Skeletal muscle tissue (tissue), 4 donors: Measurements from ENCODE around the gene RILP. TPM values are rescaled to one million over a fixed set of nuclear protein-coding genes. Genes with fewer than 3 reads are reported as not detected.

ENCODE experiments used
- H3K27ac ChIP-seq: one replicate; pipeline ENCODE4 v1.7.0; 2013; ENCODE audit warnings: mild to moderate bottlenecking, low read depth, low read length, inconsistent platforms
- H3K27me3 ChIP-seq, 3 donors: one replicate each; pipeline ENCODE4 v1.7.0; 2013; ENCODE audit warnings: low read length in 3 of 3; ENCODE audit not compliant: control insufficient read depth in 3 of 3, insufficient read depth in 3 of 3
- H3K36me3 ChIP-seq, 3 donors: one replicate each; pipeline ENCODE4 v1.7.0; 2013; ENCODE audit warnings: low read length in 3 of 3; ENCODE audit not compliant: control insufficient read depth in 3 of 3, insufficient read depth in 3 of 3
- H3K4me1 ChIP-seq, 3 donors: one replicate each; pipeline ENCODE4 v1.7.0; 2013; ENCODE audit warnings: low read length in 3 of 3, mild to moderate bottlenecking in 3 of 3; ENCODE audit not compliant: control insufficient read depth in 3 of 3, insufficient read depth in 3 of 3
- H3K4me3 ChIP-seq, 3 donors: one replicate each; pipeline ENCODE4 v1.7.0; 2013; ENCODE audit warnings: low read length in 3 of 3
- H3K9ac ChIP-seq, 3 donors: one replicate each; pipeline ENCODE4 v1.7.0; 2013; ENCODE audit warnings: low read length in 3 of 3, mild to moderate bottlenecking in 3 of 3, moderate library complexity in 2 of 3, low read depth in 1 of 3
- H3K9me3 ChIP-seq, 3 donors: one replicate each; pipeline ENCODE4 v1.7.0; 2013; ENCODE audit warnings: low read length in 3 of 3; ENCODE audit not compliant: control insufficient read depth in 3 of 3
- total RNA-seq: library from RNA; depleted of rRNA; stranded (reverse); fragments of >200 nt; gene quantifications from one replicate; pipeline ENCODE4 v1.2.3, GENCODE V29; 2014
- donor health status: Osteomylitis.

The RILP gene
- total RNA-seq, 1 donor from 2014 or later = 9.9 TPM

GRCh38 chr17:1641065-1641403 is 8.6 kb downstream of the RILP start:
- Histone ChIP-seq H3K9me3 (no peaks in the 10 kb centered on the region), H3K36me3 (peaks cover 10 to 22% (median 12%) of the 10 kb centered on the region in 3 donors), H3K27me3 (no peaks in the 10 kb centered on the region), H3K4me3 (no peak overlapping the region), H3K4me1 (peaks cover 14 to 28% (median 23%) of the 10 kb centered on the region in 3 donors), H3K9ac (peak overlapping the region in 1 of 3 donors; percentile 45), H3K27ac (no peak overlapping the region)

DNA sequence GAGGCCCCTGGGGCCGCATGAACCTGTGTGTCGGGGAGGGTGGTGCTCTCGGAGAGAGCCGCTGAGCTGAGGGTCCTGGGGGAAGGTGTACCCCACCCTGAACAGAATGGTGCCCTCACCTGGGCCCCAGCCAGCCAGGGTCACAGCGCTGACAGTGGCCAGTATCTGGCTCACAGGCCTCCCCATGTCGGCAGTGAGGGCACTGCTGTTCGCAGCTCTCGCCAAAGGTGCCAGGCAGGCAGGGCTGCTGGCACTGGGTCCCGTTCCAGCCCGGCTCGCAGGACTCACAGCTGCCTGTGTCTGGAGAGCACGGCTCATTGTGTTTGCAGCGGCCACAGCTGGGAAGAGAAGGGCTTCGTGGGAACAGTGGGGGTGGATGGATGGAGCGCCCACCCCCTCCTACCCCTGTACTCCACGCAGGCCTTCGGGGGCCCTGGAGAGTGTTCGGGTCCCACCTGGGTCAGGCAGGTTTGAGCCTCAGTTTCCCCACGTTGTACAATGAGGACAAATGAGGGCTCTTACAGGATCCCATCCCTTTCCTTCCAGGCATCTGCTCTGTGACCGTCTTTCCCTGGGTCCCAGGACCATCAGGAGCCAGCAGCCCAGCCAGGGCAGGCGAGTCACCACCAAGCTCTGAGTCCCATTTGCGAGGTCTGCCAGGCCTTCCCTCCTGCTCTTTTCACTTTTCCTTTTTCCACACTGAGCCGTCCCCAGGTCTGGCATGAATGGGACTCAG is 9.2 kb downstream of the RILP start:
- Histone ChIP-seq H3K27me3 (no peaks in the 10 kb centered on the region), H3K9me3 (no peaks in the 10 kb centered on the region), H3K9ac (peak overlapping the region in 1 of 3 donors; percentile 45), H3K36me3 (peaks cover 12 to 21% (median 13%) of the 10 kb centered on the region in 3 donors), H3K4me1 (peaks cover 11 to 24% (median 20%) of the 10 kb centered on the region in 3 donors), H3K27ac (no peak overlapping the region), H3K4me3 (no peak overlapping the region)

DNA sequence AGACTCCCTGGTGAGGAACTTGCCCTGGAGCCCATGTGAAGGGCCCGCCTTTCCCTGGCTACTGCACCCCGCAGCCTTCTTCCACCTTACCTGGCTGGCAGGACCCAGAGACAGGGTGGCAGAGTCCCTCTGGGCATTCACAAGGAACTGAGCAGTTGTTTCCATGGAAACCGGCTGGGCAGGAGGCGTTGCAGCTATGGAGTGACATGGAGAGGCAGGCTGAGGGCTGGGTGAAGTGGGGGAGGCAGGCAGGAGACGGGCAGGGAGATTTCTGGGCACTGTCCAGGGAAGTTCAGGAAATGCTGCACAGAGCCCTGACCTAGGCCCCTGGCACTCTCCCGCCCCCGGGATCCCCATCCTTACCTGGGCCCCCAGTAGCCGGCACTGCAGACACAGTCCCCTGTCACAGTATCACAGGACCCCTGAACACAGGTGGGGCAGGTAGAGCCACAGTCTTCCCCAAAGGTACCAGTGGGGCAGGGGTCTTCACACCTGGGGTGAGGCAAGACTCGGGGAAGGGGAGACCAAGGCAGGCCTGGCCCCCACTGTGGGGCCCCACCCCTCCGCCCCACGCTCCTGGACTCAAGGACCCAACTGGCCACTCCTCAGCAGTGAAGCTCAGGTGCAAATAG is 10.0 kb downstream of the RILP start:
- Histone ChIP-seq H3K36me3 (peaks cover 13 to 19% (median 17%) of the 10 kb centered on the region in 3 donors), H3K4me1 (peaks cover 11 to 19% (median 17%) of the 10 kb centered on the region in 3 donors), H3K9ac (no peak overlapping the region), H3K4me3 (no peak overlapping the region), H3K27ac (no peak overlapping the region), H3K27me3 (no peaks in the 10 kb centered on the region), H3K9me3 (no peaks in the 10 kb centered on the region)

DNA sequence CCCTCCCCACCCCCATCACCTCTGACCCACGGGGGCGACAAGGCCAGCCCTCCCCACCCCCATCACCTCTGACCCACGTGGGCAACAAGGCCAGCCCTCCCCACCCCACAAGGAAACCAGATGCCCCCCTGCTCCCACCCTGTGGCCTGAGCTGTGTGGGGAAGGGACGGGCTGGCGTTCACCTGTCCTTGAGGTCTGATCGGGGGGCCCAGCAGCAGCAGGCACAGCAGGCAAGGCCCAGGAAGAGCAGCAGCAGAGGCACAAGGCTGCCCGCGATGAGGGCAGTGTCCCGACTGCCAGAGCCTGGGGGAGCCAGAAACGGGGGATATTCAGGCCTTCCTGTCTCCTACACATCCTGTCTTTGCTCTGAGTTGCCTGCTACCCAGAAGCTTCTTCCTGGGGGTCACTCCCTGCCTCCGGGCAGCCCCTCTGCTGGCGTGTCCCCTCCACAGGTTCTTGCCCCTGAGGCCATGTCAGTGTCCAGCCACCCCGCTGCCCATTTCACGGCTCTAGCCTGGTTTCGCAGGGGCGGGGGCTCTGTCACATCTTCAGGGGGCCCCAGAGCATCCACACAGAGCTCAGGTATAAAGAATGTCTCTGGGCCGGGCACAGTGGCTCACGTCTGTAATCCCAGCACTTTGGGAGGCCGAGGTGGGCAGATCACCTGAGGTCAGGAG is 10.9 kb downstream of the RILP start:
- Histone ChIP-seq H3K4me1 (peaks cover 4 to 10% (median 10%) of the 10 kb centered on the region in 3 donors), H3K9me3 (no peaks in the 10 kb centered on the region), H3K27ac (no peak overlapping the region), H3K9ac (no peak overlapping the region), H3K27me3 (no peaks in the 10 kb centered on the region), H3K4me3 (no peak overlapping the region), H3K36me3 (peaks cover 13 to 22% (median 20%) of the 10 kb centered on the region in 3 donors)

GRCh38 chr17:1638171-1638590 is 11.5 kb downstream of the RILP start:
- Histone ChIP-seq H3K9ac (no peak overlapping the region), H3K4me1 (peaks cover 4 to 9% (median 9%) of the 10 kb centered on the region in 3 donors), H3K36me3 (peaks cover 13 to 22% (median 20%) of the 10 kb centered on the region in 3 donors), H3K27me3 (no peaks in the 10 kb centered on the region), H3K27ac (no peak overlapping the region), H3K4me3 (no peak overlapping the region), H3K9me3 (no peaks in the 10 kb centered on the region)

DNA sequence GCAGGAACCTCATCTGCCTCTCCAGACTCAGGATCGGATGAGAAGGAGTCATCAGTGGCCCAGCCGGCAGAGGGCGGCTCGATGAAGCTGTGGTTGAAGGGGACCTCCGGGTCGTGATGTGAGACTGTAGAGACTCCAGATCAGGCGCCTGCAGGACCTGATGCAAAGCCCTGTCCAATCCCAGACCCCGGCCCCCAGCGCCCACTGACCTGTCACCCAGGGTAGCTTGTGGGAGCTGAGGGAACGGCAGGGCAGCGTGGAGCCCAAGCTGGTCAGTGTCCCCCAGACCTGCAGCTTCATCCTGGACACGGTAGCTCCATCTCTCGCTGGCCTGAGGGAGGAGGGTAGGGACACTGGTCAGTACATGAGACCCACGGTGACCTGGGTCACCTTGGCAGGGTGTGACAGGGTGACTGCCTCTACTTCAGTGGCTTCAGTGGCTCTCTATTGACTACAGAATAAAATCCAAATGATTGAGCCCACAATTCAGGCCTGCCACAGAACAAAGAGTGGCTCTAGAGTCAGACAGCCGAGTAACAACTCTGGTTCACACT is 12.9 kb downstream of the RILP start:
- H3K36me3 ChIP-seq = peaks cover 13 to 22% (median 19%) of the 10 kb centered on the region in 3 donors
- H3K27me3 ChIP-seq = no peaks in the 10 kb centered on the region
- H3K4me1 ChIP-seq = peaks cover 4 to 10% (median 9%) of the 10 kb centered on the region in 3 donors
- no peak overlapping the region for H3K27ac ChIP-seq
- no peak overlapping the region for H3K9ac ChIP-seq
- H3K4me3 ChIP-seq = no peak overlapping the region
- H3K9me3 ChIP-seq = no peaks in the 10 kb centered on the region

DNA sequence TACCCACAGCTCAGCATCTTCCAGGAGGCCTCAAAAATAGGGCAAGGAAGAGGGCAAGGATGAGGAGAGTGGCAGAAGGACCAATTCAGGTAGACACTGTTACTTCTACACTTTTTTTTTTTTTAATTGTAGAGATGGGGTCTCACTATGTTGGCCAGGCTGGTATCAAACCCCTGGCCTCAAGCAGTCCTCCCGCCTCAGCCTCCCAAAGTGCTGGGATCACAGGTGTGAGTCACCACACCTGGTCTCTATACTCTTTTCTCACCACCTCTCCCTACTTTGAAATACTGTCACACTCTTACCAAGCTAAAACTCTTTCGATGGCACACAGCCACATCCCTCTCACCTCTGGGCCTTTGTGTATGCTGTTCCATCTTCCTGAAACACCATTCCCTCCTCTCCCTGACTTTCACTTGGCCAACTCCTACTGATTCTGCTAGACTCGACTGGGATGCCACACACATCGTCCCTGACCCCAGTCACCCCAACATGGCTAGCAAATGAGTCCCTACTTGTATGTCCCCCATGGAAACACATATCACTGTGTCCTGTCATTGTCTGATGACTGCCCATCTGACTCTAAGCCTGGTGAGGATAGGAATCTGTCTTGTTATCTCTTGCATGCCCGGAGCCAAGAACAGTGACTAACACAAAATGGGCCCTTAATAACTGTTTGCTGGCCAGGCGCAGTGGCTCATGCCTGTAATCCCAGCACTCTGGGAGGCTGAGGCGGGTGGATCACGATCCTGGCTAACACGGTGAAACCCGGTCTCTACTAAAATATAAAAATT is 13.8 kb downstream of the RILP start:
- no peak overlapping the region for H3K27ac ChIP-seq
- no peaks in the 10 kb centered on the region for H3K27me3 ChIP-seq
- H3K4me3 ChIP-seq = no peak overlapping the region
- no peak overlapping the region for H3K9ac ChIP-seq
- peaks cover 7 to 13% (median 7%) of the 10 kb centered on the region in 3 donors for H3K4me1 ChIP-seq
- H3K36me3 ChIP-seq = peaks cover 13 to 22% (median 19%) of the 10 kb centered on the region in 3 donors
- H3K9me3 ChIP-seq = no peaks in the 10 kb centered on the region

DNA sequence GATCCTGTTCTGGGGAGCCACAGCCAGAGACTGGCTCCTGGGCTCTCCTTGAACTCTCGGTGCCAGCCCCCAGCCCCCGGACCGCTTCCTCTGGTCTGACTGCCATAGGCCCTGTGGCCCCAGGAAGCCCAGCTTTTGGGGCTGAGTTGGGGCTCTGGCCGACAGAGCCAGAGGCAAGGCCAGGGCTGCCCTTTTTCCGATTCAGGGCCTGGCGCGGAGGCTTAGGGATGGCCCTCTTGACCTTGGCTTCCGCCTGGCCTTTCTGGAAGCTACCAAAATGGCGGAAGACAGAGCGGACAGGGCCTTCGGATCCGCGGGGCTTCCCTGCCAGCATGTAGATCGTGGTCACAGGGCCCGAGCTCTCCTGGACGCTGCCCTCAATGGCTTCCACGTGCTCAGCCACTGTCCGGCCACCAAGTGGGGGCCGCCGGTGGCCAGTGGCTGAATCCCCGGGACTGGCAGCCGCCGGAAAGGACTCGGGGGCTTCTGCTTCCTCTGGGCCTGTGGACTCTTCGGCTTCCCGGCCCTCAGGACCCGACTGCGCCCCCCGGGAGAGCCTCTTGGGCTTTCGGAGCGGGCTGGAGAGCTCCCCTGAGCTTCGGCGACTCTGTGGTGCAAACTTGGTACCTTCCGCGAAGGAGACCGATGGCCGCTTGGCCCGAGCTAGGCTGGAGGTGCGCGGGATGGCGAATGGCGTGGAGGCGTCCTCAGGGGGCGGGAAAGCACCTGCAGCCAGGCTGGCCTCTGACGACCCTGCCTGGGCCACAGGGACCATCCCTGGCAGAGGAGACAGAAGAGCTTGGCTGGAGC is 14.6 kb downstream of the RILP start:
- Histone ChIP-seq H3K9me3 (no peaks in the 10 kb centered on the region), H3K4me1 (peaks cover 1 to 8% (median 6%) of the 10 kb centered on the region in 3 donors), H3K36me3 (peaks cover 13 to 22% (median 19%) of the 10 kb centered on the region in 3 donors), H3K27ac (no peak overlapping the region), H3K9ac (no peak overlapping the region), H3K27me3 (no peaks in the 10 kb centered on the region), H3K4me3 (no peak overlapping the region)

DNA sequence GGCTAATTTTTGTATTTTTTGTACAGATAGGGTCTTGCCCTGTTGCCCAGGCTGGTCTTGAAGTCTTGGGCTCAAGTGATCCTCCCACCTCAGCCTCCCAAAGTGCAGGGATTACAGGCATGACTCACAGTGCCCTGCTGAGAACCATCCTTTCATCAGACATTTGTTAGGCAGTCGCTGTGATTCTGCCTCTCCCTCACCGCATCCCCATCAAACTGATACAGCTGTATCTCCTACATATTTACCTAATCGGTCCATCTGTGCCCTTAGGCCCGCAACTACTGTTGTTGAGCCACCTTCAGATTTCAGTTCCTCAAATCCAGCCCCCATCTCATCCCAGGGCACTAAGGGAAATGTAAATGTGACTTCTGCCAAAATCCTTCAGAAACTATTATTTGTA is 19.0 kb downstream of the RILP start:
- Histone ChIP-seq H3K36me3 (peaks cover 3 to 11% (median 4%) of the 10 kb centered on the region in 3 donors), H3K9ac (no peak overlapping the region), H3K27me3 (no peaks in the 10 kb centered on the region), H3K9me3 (no peaks in the 10 kb centered on the region), H3K4me1 (peaks cover 24 to 36% (median 30%) of the 10 kb centered on the region in 3 donors), H3K27ac (no peak overlapping the region), H3K4me3 (no peak overlapping the region)
